GM21526 (cell line): ENCODE measurements around the gene HLA-DRA.
"Not testable (repeated sequence)": the region's sequence is repeated elsewhere in the genome, so short reads cannot be mapped to it uniquely, and the experiment has no call there.

Experiments
- ATAC-seq: cut with Tn5 transposase; IDR thresholded peaks from one replicate; pipeline ENCODE4 v1.9.1; 2021; ENCODE audit warnings: moderate library complexity; ENCODE audit not compliant: unreplicated experiment, low FRiP score

HLA-DRA gene

GRCh38 chr6:32430179-32430578 is 9.5 kb upstream of the HLA-DRA start:
- ATAC-seq: no peak

GRCh38 chr6:32431142-32431541 is 8.5 kb upstream of the HLA-DRA start:
- ATAC-seq: no peak

DNA sequence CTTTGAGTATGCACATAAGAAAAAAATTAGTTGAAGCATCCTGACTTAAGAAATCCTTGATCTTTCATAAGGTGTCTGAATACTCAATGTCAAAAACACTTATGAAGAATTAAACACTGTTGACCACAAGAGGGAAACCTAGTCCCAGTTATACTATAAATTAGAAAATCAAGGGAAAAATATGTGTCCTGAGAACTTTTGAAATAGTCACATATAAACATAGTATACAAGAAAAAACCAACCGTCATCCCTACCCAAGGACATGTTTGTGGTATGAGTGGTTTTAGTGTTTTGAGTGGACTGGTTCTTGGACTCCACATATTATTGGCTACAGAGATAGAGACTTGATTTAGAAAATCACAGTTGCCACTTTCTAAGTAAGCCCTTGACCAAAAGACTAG is 7.6 kb upstream of the HLA-DRA start:
- no peak for ATAC-seq

DNA sequence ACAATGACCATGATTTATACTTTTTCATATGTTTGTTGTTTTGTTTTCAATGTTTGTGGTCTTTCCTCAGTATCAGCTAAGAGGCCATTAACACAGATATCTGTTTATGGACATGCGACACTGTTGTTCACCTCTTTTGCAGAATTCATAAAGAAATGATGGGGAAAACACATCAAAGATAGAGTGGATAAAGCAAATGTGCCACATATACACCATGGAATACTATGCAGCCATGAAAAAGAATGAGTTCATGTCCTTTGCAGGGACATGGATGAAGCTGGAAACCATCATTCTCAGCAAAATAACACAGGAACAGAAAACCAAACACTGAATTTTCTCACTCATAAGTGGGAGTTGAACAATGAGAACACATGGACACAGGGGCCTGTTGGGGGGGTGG is 5.7 kb upstream of the HLA-DRA start:
- not testable (repeated sequence) for ATAC-seq

DNA sequence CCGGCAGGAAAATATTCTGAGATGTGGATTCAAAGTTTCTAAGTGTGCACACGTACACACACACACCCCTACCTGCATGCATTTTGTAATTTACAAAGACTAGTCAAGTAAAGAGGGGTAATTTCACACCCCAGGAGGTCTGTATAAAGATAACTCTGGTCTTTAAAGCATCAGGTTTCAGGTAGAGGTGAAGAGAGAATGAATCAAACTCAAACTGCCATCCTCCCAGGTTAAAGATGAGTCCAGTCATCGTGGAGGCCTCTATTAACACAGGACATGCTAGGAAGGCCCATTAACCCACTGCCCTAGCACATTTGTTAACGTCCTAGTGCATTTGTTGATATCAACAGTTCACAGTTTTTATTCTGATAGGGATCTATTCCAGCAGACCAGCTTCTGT is 3.5 kb upstream of the HLA-DRA start:
- no peak for ATAC-seq

GRCh38 chr6:32436995-32437836 is 2.5 kb upstream of the HLA-DRA start:
- ATAC-seq: peak; percentile 64

GRCh38 chr6:32439139-32439538 is 548 bp upstream of the HLA-DRA start:
- ATAC-seq: no peak

GRCh38 chr6:32442243-32442667 is 2.6 kb downstream of the HLA-DRA start:
- ATAC-seq: no peak

GRCh38 chr6:32442977-32443552 is 3.4 kb downstream of the HLA-DRA start:
- no peak for ATAC-seq

- no peak for ATAC-seq
Observed at GRCh38 chr6:32444433-32444832, 4.7 kb downstream of the HLA-DRA start.

- ATAC-seq: no peak
Observed at GRCh38 chr6:32445321-32445854, 5.7 kb downstream of the HLA-DRA start.

- ATAC-seq: no peak
Observed at GRCh38 chr6:32447932-32448331, 8.2 kb downstream of the HLA-DRA start.

GRCh38 chr6:32449088-32449736 is 9.5 kb downstream of the HLA-DRA start:
- ATAC-seq: no peak

- ATAC-seq: no peak
Observed at GRCh38 chr6:32457054-32457453, 17.4 kb downstream of the HLA-DRA start.

DNA sequence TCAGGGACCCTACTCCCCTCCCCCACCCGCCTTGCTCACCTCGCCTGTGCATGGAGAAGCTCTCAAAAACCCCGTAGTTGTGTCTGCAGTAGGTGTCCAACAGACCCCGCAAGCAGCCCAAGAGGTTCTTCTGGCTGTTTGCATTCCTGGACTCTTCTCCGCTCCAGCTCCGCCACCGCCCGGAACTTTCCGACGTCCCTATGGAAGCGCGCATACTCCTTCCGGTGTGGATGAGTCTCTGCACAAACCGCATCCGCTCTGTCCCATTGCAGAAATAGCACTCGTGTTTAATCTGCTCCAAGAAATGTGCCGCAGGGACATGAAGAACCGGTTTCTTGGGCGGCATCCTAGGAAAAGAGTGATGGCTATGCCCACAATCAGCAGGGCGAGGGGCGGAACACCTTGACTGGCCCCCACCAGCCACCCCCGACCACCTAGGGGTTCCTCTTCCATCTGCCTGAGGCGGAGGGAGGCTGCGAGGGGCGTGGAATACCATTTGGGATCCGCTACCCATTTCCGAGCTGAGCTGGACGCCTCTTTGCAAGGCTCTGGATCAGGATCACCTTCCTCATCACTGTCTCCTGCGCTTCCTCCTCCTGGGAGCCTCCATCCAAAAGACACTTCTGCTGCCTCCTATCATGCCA is 20.2 kb downstream of the HLA-DRA start:
- no peak for ATAC-seq

GRCh38 chr6:32460528-32460927 is 20.8 kb downstream of the HLA-DRA start:
- ATAC-seq: no peak

DNA sequence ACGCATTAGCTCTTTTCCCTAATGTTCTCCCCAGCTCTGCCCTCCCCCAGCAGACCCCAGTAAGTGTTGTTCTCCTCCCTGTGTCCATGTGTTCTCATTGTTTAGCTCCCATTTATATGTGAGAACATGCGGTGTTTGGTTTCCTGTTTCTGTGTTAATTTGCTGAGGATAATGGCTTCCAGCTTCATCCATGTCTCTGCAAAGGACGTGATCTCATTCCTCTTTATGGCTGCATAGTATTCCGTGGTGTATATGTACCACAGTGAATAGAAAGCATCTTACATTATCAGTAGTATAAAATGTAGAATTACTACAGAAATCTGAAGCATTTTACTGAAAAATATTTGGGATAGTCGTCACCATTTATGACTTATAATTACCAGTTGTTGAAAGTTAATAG is 21.8 kb downstream of the HLA-DRA start:
- ATAC-seq: no peak

- ATAC-seq: no peak
Observed at GRCh38 chr6:32462609-32463008, 22.9 kb downstream of the HLA-DRA start.

DNA sequence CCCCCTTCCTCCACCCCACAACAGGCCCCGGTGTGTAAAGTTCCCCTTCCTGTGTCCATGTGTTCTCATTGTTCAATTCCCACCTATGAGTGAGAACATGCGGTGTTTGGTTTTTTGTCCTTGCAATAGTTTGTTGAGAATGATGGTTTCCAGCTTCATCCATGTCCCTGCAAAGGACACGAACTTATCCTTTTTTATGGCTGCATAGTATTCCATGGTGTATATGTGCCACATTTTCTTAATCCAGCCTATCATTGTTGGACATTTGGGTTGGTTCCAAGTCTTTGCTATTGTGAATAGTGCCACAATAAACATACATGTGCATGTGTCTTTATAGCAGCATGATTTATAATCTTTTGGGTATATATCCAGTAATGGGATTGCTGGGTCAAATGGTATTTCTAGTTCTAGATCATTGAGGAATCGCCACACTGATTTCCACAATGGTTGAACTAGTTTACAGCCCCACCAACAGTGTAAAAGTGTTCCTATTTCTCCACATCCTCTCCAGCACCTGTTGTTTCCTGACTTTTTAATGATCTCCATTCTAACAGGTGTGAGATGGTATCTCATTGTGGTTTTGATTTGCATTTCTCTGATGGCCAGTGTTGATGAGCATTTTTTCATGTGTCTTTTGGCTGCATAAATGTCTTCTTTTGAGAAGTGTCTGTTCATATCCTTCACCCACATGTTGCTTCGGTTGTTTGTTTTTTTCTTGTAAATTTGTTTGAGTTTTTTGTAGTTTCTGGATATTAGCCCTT is 28.2 kb downstream of the HLA-DRA start:
- ATAC-seq: not testable (repeated sequence)

DNA sequence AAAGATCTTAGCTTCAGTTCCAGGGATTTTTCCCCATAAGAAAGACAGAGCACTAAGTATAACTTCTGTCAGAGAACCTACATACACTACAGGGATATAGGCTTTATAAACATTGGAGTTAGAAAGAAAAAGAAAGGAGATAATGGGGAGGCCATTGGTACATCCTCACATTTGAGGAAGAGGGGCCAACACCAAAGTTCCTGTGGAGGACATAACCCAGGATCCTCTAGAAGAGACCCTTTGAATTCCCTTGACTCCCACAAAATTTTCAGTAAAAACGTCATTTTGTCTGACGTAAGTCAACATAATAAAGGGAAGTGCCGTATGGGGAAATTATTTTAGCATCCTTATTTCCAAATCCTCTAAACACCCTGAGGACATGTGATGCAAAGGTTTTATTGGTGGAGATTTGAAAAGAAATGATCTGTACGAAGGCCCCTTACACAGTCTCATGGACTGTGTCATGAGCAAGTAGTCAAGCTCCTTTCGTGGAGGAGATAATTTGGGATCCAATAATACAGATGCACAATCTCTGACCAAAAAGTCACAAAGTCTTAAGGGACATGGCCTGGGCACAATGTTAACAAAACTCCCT is 33.2 kb downstream of the HLA-DRA start:
- ATAC-seq: no peak
